Raji (cell line): ENCODE data around the gene PRPF6.

ENCODE experiments used
- POLR2A ChIP-seq: IDR thresholded peaks from 2 replicates; pipeline ENCODE4 v1.6.1; 2011; ENCODE audit warnings: low read depth, low read length, control low read depth; ENCODE audit not compliant: insufficient read depth

PRPF6 gene

GRCh38 chr20:63976980-63977738 is 3.8 kb upstream of the PRPF6 start:
- no peak for TF ChIP-seq POLR2A

GRCh38 chr20:63977739-63978276 is 3.1 kb upstream of the PRPF6 start:
- TF ChIP-seq POLR2A, result no peak

GRCh38 chr20:63978319-63979228 is 2.4 kb upstream of the PRPF6 start:
- peak; percentile 74 for TF ChIP-seq POLR2A

GRCh38 chr20:63979229-63979556 is 1.7 kb upstream of the PRPF6 start:
- no peak for TF ChIP-seq POLR2A

GRCh38 chr20:63979557-63980316 is 1.2 kb upstream of the PRPF6 start, which contains the start of gene SAMD10:
Gene SAMD10, minus strand, starts transcription at chr20:63979642. Its CDS starts 175 bp downstream, at chr20:63979467.
- peak; percentile 53 for TF ChIP-seq POLR2A

- no peak; the same call in 1 of the 2 replicates for TF ChIP-seq POLR2A
Observed at GRCh38 chr20:63980317-63980805, 571 bp upstream of the PRPF6 start.

GRCh38 chr20:63982937-63983336 is 2.0 kb downstream of the PRPF6 start:
- TF ChIP-seq POLR2A, result no peak

- TF ChIP-seq POLR2A, result no peak
Observed at GRCh38 chr20:64000906-64001305, 20.0 kb downstream of the PRPF6 start.

GRCh38 chr20:64001607-64002011 is 20.7 kb downstream of the PRPF6 start:
- no peak for TF ChIP-seq POLR2A

- TF ChIP-seq POLR2A, result no peak
Observed at GRCh38 chr20:64003960-64004725, 23.2 kb downstream of the PRPF6 start.

- no peak for TF ChIP-seq POLR2A
Observed at GRCh38 chr20:64005394-64005793, 24.5 kb downstream of the PRPF6 start.

- TF ChIP-seq POLR2A, result no peak
Observed at GRCh38 chr20:64006490-64006889, 25.6 kb downstream of the PRPF6 start.

GRCh38 chr20:64006902-64007301 is 26.0 kb downstream of the PRPF6 start:
- TF ChIP-seq POLR2A, result no peak

GRCh38 chr20:64009811-64010387 is 29.0 kb downstream of the PRPF6 start:
- no peak for TF ChIP-seq POLR2A
